ENCODE data around the gene HNRNPK. TPM values are rescaled to one million over a fixed set of nuclear protein-coding genes. Genes with fewer than 3 reads are reported as not detected.
A peak's percentile ranks its signal among the peaks of the same experiment; 100 is the strongest.

The HNRNPK gene
- total RNA-seq, 4 donors from 2014 or later: 501 to 702 (median 639) TPM

- H3K9me3 ChIP-seq: no peaks in the 10 kb centered on the region
- no peaks in the 10 kb centered on the region for H3K27me3 ChIP-seq
- no peak overlapping the region for H3K4me3 ChIP-seq (replicated peaks in 1 of 3)
- peaks cover 3 to 7% of the 10 kb centered on the region in 2 donors for H3K4me1 ChIP-seq
- DNase-seq: peak; percentile 51 to 66
- TF ChIP-seq, protein P1, sequence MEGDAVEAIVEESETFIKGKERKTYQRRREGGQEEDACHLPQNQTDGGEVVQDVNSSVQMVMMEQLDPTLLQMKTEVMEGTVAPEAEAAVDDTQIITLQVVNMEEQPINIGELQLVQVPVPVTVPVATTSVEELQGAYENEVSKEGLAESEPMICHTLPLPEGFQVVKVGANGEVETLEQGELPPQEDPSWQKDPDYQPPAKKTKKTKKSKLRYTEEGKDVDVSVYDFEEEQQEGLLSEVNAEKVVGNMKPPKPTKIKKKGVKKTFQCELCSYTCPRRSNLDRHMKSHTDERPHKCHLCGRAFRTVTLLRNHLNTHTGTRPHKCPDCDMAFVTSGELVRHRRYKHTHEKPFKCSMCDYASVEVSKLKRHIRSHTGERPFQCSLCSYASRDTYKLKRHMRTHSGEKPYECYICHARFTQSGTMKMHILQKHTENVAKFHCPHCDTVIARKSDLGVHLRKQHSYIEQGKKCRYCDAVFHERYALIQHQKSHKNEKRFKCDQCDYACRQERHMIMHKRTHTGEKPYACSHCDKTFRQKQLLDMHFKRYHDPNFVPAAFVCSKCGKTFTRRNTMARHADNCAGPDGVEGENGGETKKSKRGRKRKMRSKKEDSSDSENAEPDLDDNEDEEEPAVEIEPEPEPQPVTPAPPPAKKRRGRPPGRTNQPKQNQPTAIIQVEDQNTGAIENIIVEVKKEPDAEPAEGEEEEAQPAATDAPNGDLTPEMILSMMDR (IDR thresholded peaks at IDR 0.05): no peak
- no peak for TF ChIP-seq POLR2A (IDR thresholded peaks at IDR 0.05)
- H3K27ac ChIP-seq: no peak overlapping the region
- 72 to 79% methylated on average over 11 of the region's 11 CpGs for WGBS, 2 donors
- intact Hi-C loops (cut with DNase I): no loop called here
- no peaks in the 10 kb centered on the region for H3K36me3 ChIP-seq
These were observed 6.9 kb upstream of the HNRNPK start for GRCh38 chr9:83986765-83987401.

- H3K27me3 ChIP-seq: no peaks in the 10 kb centered on the region
- DNase-seq: no peak
- H3K4me3 ChIP-seq (replicated peaks in 1 of 3): no peak overlapping the region
- 92 to 93% methylated on average over 3 of the region's 3 CpGs for WGBS, 2 donors
- no peaks in the 10 kb centered on the region for H3K9me3 ChIP-seq
- peaks cover 7 to 13% of the 10 kb centered on the region in 2 donors for H3K4me1 ChIP-seq
- no peak overlapping the region for H3K27ac ChIP-seq
- TF ChIP-seq, protein P1 (IDR thresholded peaks at IDR 0.05): no peak
- no peak for TF ChIP-seq POLR2A (IDR thresholded peaks at IDR 0.05)
- intact Hi-C loops (cut with DNase I): no loop called here
- H3K36me3 ChIP-seq: no peaks in the 10 kb centered on the region
These were observed 6.2 kb upstream of the HNRNPK start for GRCh38 chr9:83986195-83986594.

- DNase-seq: peak; percentile 17 to 18
- Histone ChIP-seq H3K9me3 (no peaks in the 10 kb centered on the region), H3K4me1 (peaks cover 4 to 21% of the 10 kb centered on the region in 2 donors), H3K4me3 (replicated peaks in 1 of 3) (peak overlapping the region; percentile 74 to 88 (median 84)), H3K27ac (peak overlapping the region; percentile 94 to 100 (median 98)), H3K36me3 (peaks cover 11% of the 10 kb centered on the region in 2 donors), H3K27me3 (no peaks in the 10 kb centered on the region)
- TF ChIP-seq, protein P1 (IDR thresholded peaks at IDR 0.05): no peak
- TF ChIP-seq POLR2A (IDR thresholded peaks at IDR 0.05): no peak
- intact Hi-C loops (cut with DNase I): no loop called here
- 4 to 5% methylated on average over 22 to 29 of the region's 29 CpGs for WGBS, 2 donors
These were observed 1.3 kb upstream of the HNRNPK start for GRCh38 chr9:83981126-83981871.

DNA sequence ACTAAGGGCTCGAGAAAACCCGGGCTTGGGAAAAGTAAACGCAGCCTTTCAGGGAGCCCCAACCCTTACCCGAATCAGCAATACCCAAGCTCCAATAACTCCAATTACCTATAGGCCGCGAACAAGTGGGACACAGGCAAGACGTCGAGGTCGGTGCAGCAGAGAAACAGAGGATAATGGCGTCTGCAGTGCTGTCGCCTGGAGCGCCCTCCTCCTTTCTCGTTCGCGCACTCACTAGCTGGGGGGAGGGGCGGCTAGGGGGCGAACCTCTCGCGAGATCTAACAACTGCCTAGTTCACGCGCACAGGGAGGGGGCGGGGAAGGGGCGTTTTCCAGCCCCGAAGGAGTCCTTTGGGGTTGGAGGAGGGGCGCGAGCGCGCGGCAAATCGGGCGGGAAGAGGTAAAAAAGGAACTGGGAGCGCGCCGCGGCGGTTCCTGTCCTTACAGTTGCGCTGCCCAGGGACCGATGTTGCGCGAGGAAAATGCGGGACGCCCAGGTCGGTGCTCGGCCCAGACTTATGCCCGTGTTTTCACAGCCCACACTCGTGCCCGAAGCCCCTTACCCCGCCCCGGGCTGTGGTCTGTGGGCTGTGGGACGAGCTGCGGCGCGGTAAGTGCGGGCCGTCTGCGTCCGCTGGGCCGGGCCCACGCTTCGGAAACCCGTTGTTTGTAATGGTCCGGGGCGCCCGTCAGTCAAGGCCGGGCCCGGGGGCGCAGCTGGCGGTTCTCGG lies 545 bp upstream of the HNRNPK start, which contains the start of gene RMI1:
Gene RMI1, plus strand, starts transcription at position 411 of the 731 bp plus-strand sequence. CDS start 20,182 bp downstream, outside the sequence.
- Histone ChIP-seq H3K27ac (peak within 1 kb of the TSS; percentile 94 to 100 (median 98)), H3K4me1 (peaks cover 4 to 22% of the 10 kb centered on the region in 2 donors), H3K36me3 (peaks cover 18 to 19% of the 10 kb centered on the region in 2 donors), H3K27me3 (no peaks in the 10 kb centered on the region), H3K4me3 (replicated peaks in 1 of 3) (peak within 1 kb of the TSS; percentile 74 to 91 (median 88)), H3K9me3 (no peaks in the 10 kb centered on the region)
- TF ChIP-seq, protein P1 (IDR thresholded peaks at IDR 0.05): no peak
- peak; percentile 93 to 98 for TF ChIP-seq POLR2A (IDR thresholded peaks at IDR 0.05)
- intact Hi-C loops (cut with DNase I): no loop called here
- WGBS, 2 donors: 1 to 2% methylated on average over 20 to 35 of the region's 69 CpGs
- DNase-seq: peak; percentile 100
